Measurements from ENCODE around the gene FARP1.

Gene FARP1

GRCh38 chr13:98492335-98493041 lies 349.6 kb downstream of the FARP1 start:
- DNase-seq: no peak

DNA sequence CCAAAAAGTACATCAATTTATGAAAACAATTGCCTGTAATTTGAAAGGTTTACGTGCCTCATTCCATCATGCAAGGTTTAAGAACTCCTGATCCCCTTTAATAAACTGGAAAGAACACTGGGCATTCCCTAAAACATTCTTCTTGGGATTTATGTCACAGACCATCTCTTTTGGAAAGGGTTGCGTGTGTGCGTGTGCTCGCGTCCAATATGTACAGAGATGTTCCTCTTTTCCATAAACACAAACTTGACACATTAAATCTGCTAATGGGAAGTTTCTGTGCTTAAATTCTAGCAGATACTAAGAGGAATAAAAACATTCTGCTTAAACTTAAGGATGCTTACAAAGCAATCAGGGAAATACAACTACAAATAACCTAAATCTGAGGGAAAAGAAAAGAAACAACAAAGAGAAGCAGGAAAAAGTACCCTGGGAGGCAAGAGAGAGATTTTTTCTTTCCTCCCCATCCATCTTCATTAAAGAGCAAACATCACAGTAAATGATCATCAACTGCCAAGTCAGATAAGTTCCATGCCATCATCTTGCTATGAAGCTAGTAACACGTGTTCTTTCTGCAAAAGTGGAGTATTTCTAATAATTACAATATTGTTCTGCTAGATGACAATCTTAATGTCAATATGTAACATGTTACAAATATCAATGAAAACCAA lies 350.3 kb downstream of the FARP1 start:
- no peak for DNase-seq

- DNase-seq: no peak
Measured at GRCh38 chr13:98494769-98495168, 351.9 kb downstream of the FARP1 start.

GRCh38 chr13:98495627-98496478 lies 353.0 kb downstream of the FARP1 start:
- DNase-seq: no peak

DNA sequence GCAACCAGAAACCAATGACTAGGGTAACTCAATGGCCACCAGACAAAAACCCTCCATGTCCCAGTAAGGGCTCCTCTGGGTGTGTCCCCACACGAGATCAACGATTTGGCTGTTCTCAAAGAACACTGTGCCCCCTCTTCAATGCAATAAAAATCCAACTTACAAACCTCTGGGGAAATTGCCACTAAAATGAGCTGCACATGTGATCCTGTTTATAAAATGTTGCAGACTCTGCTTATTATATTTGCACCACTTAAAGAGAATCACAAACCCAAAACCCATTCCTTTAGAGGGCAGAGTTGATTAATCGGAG lies 353.5 kb downstream of the FARP1 start:
- no peak for DNase-seq

DNA sequence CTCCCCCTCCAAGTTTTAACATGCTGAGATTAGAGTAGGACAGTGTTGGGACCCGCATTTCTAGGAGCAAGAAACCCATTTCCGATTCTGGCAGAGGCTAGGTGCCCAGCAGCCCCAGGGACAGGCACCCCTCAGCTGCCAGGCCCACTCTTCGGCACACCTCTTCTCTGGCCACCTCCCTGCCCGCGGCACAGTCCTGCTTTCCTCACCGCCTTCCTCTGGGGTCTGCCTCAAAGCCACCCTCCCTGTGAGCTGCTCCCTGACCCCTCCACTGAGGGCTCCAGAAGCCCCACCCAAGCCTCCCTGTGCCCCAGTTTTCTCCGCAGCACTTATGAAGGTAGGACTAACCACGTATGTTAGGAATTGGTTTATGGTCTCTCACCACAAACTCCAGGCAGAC lies 354.1 kb downstream of the FARP1 start:
- no peak for DNase-seq

DNA sequence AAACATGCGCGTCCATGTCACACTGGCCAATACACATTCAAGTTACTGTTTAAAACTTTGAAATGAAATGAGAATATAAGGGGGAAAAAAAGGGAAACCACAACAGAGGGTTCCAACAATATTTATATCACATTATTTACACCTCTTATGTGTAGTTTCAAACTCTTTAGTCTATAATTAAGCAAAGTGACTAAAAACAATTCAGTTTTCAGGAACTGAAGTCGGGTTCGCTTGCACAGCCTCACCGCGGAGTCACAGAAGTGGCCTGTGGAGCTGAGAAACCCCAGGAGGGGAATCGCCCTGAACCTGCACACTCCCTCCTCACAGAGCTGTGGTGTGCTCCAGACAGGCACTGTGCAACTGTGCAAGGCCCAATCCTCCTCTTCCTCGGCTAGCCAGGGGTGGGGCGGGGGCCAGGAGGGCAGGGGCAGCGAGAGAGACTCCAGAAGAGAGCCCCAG lies 358.1 kb downstream of the FARP1 start:
- DNase-seq: no peak

DNA sequence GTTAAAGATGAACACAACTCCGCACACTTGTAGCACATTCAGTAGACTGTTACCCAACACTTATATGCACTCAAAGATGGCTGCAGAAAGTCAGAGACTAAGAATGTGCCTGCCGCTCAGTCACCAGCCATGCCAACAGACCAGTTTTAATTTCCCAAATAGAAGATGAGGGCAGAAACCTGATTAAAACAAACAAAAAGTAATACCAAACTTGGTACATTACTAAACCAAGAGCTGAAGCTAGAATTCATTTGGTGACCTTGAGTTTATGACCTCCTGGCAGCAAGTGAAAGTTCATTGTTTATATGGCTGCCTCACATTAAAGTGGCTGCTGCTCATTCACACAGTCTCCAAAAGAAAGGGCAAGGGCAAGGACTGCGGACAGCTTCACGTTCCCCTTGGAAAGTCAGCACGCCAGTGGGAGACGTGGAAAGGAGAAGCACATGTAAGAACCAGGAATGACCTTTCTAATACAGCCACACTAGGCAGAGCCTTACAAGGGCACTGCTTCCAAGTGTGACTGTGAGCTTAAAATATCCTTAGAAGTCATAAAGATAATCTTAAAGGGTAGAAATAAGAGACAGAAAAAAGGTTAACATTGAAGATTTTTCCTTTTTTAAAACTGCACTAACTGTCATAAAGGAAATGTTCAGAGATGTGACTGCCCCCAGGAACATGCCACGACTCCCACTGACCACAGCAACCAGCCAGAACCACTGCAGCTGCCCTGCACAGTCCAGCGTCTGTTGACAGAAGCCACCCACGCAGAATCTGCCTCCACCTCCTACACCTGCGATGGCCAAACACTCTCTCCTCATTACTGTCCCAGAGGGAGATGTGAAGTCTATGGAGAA lies 360.5 kb downstream of the FARP1 start:
- no peak for DNase-seq

DNA sequence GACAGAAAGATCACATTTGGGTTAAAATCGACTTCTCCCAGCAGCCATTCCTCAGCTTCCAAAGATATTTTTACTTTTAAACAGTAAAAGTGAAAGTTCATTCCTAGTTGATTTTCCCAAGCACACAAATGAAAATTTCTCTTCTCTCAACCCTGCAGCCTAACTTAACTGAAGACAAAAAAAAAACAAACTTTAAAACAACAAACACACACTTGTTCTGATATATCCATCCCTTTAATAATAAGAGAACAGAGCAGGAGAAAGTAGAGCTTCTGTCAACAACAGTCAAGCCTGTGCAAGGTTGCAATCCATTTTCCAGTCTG lies 361.1 kb downstream of the FARP1 start:
- no peak for DNase-seq

DNA sequence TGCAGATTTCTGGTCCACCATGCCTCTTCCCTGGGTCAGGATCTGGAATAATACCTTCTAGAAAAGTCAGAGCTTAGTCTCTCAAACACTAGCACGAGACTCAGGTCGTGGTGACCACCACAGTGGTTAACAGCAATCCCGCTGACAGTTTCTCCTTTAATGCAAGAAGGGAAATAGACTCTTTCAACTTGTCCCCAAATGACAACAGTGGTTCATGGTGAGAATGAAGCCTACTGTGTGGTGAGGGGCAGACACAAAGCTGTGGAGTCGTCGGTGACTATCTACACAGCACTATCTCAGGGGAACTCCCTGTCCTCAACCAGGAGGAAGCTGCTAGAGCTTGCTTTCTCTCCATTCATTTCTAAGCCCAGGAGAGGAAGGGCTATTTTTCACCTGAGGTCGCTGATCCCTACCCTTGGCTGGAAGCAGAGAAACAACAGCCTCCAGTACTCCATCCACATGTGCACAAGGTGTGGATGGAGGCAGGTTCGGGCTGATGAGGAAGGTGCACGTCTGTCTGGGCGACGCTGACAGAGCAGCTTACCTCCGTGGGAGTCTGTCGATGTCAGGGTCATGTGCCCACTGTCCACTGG lies 361.6 kb downstream of the FARP1 start:
- DNase-seq: no peak
